Endodermal cell (in vitro differentiated cells): ENCODE results near the gene ATP8B4. TPM values are rescaled to one million over a fixed set of nuclear protein-coding genes. Genes with fewer than 3 reads are reported as not detected.

Experiments
- DNase-seq: peaks from one replicate; pipeline ENCODE4 v3.0.0-alpha.2; 2017
- H3K27ac ChIP-seq: 2 replicates; pipeline ENCODE4 v1.5.1; 2013; ENCODE audit warnings: mild to moderate bottlenecking, low read depth, low read length, moderate library complexity
- H3K27me3 ChIP-seq: 2 replicates; pipeline ENCODE4 v1.6.1; 2013; ENCODE audit warnings: mild to moderate bottlenecking, low read length, moderate library complexity; ENCODE audit not compliant: insufficient read depth, control insufficient read depth, poor library complexity, severe bottlenecking
- H3K36me3 ChIP-seq: 2 replicates; pipeline ENCODE4 v1.7.0; 2013; ENCODE audit warnings: mild to moderate bottlenecking, low read length, moderate library complexity; ENCODE audit not compliant: control insufficient read depth, insufficient read depth
- H3K4me1 ChIP-seq: one replicate; pipeline ENCODE4 v1.7.0; 2013; ENCODE audit warnings: low read length; ENCODE audit not compliant: control insufficient read depth, insufficient read depth
- H3K4me3 ChIP-seq: 2 replicates; pipeline ENCODE4 v1.5.1; 2013; ENCODE audit warnings: mild to moderate bottlenecking, low read length, moderate library complexity
- H3K9ac ChIP-seq: 2 replicates; pipeline ENCODE4 v1.6.1; 2013; ENCODE audit warnings: mild to moderate bottlenecking, low read length, moderate library complexity; ENCODE audit not compliant: poor library complexity, severe bottlenecking; ENCODE audit errors: extremely low read depth
- H3K9me3 ChIP-seq: 2 replicates; pipeline ENCODE4 v1.6.1; 2013; ENCODE audit warnings: mild to moderate bottlenecking, low read length, moderate library complexity; ENCODE audit not compliant: control insufficient read depth
- H3K27ac Mint-ChIP-seq: 2 replicates; pipeline ENCODE4 v1.8.0; 2020; ENCODE audit warnings: mixed read lengths
- H3K27me3 Mint-ChIP-seq: 2 replicates; pipeline ENCODE4 v1.8.0; 2021; ENCODE audit warnings: mild to moderate bottlenecking, mixed read lengths; ENCODE audit not compliant: insufficient read depth
- H3K36me3 Mint-ChIP-seq: 2 replicates; pipeline ENCODE4 v1.8.0; 2020; ENCODE audit warnings: low read depth, mixed read lengths
- H3K4me1 Mint-ChIP-seq: 2 replicates; pipeline ENCODE4 v1.8.0; 2020; ENCODE audit warnings: mixed read lengths
- H3K4me3 Mint-ChIP-seq: 2 replicates; pipeline ENCODE4 v1.8.0; 2020; ENCODE audit warnings: mild to moderate bottlenecking, moderate library complexity, mixed read lengths
- H3K9me3 Mint-ChIP-seq: 2 replicates; pipeline ENCODE4 v1.8.0; 2020; ENCODE audit warnings: mild to moderate bottlenecking, mixed read lengths
- CTCF ChIP-seq: fragments of 200-600 bp; sonication (generic); conservative IDR thresholded peaks from 2 replicates; pipeline ENCODE4 v1.5.0; 2021; ENCODE audit warnings: antibody characterized with exemption, mild to moderate bottlenecking
- WGBS, 2 experiments: methylation state at CpG; one replicate each; pipeline versions ENCODE4 v1.1.5 to v1.1.7; 2013; ENCODE audit warnings: missing lambda C conversion rate in 2 of 2, mixed read lengths in 1 of 2; ENCODE audit not compliant: insufficient coverage in 1 of 2, insufficient read length in 1 of 2; 5-methylcytosine and 5-hydroxymethylcytosine counted together
- total RNA-seq, 2 donors: library from RNA; stranded (reverse); fragmentation: NEBNext Ultra II Directional in 1 of 2; extraction: Animal tissue kit (Norgen Biotek cat#: 25700) in 1 of 2; gene quantifications; 2 replicates in 1 of 2; 3 replicates in 1 of 2; pipeline ENCODE4 v1.2.1, GENCODE V29; 2021

The ATP8B4 gene
- total RNA-seq, 2 donors from 2014 or later = 0.64 to 0.95 TPM

- 79 to 100% methylated on average over 2 to 4 of the region's 4 CpGs for WGBS, 2 experiments
- no peak overlapping the region for H3K4me3 ChIP-seq
- H3K27ac Mint-ChIP-seq = no peak overlapping the region
- H3K36me3 Mint-ChIP-seq = no peaks in the 10 kb centered on the region
- peaks cover 8% of the 10 kb centered on the region for H3K9me3 ChIP-seq
- TF ChIP-seq CTCF = no peak
- no peaks in the 10 kb centered on the region for H3K4me1 Mint-ChIP-seq
- H3K4me3 Mint-ChIP-seq = no peak overlapping the region
- H3K27me3 ChIP-seq = no peaks in the 10 kb centered on the region
- H3K36me3 ChIP-seq = no peaks in the 10 kb centered on the region
- DNase-seq = no peak
- H3K9me3 Mint-ChIP-seq = peaks cover 2% of the 10 kb centered on the region
- H3K27me3 Mint-ChIP-seq = no peaks in the 10 kb centered on the region
- no peak overlapping the region for H3K9ac ChIP-seq
- H3K4me1 ChIP-seq = no peaks in the 10 kb centered on the region
- no peak overlapping the region for H3K27ac ChIP-seq
Observed at GRCh38 chr15:50126072-50126471, 7.0 kb upstream of the ATP8B4 start.

GRCh38 chr15:50124631-50125030 is 5.6 kb upstream of the ATP8B4 start:
- Mint-ChIP-seq H3K27me3 (no peaks in the 10 kb centered on the region), H3K4me1 (peaks cover 1% of the 10 kb centered on the region), H3K27ac (no peak overlapping the region), H3K36me3 (no peaks in the 10 kb centered on the region), H3K4me3 (no peak overlapping the region), H3K9me3 (peaks cover 2% of the 10 kb centered on the region)
- H3K4me3 ChIP-seq = no peak overlapping the region
- no peaks in the 10 kb centered on the region for H3K27me3 ChIP-seq
- H3K9me3 ChIP-seq = peaks cover 8% of the 10 kb centered on the region
- no peaks in the 10 kb centered on the region for H3K36me3 ChIP-seq
- DNase-seq = no peak
- H3K9ac ChIP-seq = no peak overlapping the region
- no peaks in the 10 kb centered on the region for H3K4me1 ChIP-seq
- no peak overlapping the region for H3K27ac ChIP-seq
- no peak for TF ChIP-seq CTCF

- Histone ChIP-seq H3K36me3 (no peaks in the 10 kb centered on the region), H3K4me3 (no peak overlapping the region), H3K9me3 (peaks cover 8% of the 10 kb centered on the region), H3K9ac (no peak overlapping the region), H3K27me3 (no peaks in the 10 kb centered on the region), H3K27ac (no peak overlapping the region), H3K4me1 (no peaks in the 10 kb centered on the region)
- H3K27me3 Mint-ChIP-seq = no peaks in the 10 kb centered on the region
- no peak overlapping the region for H3K27ac Mint-ChIP-seq
- H3K4me3 Mint-ChIP-seq = no peak overlapping the region
- TF ChIP-seq CTCF = no peak
- no peak for DNase-seq
- H3K36me3 Mint-ChIP-seq = no peaks in the 10 kb centered on the region
- H3K9me3 Mint-ChIP-seq = peaks cover 2% of the 10 kb centered on the region
- WGBS, 2 experiments = 91 to 94% methylated on average over 2 to 3 of the region's 4 CpGs
- H3K4me1 Mint-ChIP-seq = peaks cover 6% of the 10 kb centered on the region
Observed at GRCh38 chr15:50123861-50124557, 5.0 kb upstream of the ATP8B4 start.
